Stimulated activated CD4-positive, alpha-beta T cell treated with anti-CD3 and anti-CD28 coated beads, TNF-alpha, amount 100 ng/mL, for 24 hours (primary cell): ENCODE results near the gene KIN.
"Not testable (repeated sequence)": the region's sequence is repeated elsewhere in the genome, so short reads cannot be mapped to it uniquely, and the experiment has no call there.

ENCODE experiments used
- DNase-seq, 3 experiments: peaks; one replicate each; pipeline ENCODE4 v3.0.0-alpha.2; 2020; ENCODE audit warnings: low read depth in 3 of 3

The KIN gene

DNA sequence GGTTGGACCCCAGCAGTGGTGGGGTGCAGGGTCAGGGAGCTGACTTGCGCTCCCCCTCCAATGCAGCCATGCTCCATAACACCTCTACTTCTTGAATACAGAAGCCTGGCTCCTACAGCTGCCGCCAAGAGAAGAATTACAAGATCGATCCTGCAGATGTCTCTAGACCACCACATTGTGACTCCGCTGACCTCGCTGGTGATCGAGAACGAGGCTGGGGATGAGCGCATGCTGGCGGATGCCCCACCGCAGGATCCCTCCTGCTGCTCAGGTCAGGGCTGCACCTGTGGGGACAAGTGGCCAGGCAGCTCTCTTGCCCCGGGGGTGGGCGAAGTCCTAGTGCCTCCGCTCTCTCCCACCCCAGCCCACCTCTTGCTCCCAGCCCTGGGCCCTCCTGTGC lies 53.0 kb downstream of the KIN start:
- DNase-seq: no peak

DNA sequence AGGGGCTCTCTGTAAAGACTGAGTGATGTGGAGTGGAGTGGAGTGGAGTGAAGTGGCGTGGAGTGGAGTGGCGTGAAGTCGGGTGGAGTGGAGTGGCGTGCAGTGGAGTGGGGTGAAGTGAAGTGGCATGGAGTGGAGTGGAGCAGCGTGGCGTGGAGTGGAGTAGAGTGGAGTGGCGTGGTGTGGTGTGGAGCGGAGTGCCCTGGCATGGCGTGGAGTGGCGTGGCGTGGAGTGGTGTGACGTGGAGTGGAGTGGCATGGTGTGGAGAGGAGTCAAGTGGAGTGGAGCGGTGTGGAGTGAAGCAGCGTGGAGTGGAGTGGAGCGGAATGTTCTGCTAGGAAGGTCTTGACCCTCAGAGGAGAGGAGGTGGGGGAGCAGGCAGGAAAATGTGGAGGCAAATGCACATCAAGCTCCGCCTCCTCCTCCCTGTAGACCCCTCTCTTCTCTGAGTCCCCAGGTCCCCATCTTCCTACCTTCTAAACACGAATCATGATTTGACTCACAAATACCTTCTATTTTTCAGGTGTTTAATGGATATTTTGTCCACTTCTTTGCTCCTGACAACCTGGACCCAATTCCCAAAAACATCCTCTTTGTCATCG lies 64.8 kb downstream of the KIN start:
- no peak for DNase-seq

DNA sequence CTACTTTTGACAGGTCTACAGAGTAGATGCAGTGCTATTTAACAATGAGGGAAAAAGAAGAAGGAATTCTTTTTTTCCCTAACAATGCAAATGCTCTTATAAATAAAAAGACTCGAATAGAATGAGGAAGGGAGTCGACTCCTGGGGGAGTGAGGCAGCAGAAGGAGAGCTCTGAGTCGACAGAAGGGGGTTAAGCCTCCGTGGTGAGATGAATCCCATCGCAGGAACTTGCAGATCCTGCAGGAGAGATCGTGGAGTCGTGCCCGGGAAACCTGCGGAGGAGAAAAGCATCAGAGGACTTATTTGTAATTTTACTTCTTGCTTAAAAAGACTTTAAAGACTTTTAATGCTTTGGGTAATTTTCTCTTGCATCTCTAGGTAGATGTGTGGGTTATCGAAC lies 67.3 kb downstream of the KIN start:
- no peak for DNase-seq

DNA sequence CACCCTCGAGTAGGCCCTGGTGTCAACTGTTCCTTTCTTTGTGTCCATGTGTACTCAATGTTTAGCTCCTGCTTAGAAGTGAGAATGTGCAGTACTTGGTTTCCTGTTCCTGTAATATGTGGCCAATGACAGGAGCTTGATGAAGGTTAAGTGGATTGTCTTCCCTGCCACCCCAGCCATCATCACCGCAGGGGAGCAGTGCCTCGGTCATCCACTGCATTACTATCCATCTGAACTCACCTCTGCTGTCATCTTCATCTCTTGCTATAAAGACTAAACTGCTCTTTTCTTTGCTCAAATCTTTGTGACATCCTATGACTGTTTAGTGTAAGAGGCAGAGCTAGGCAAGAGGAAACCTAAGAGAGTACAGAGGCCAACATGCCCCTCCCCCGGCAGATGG lies 69.1 kb downstream of the KIN start:
- DNase-seq: no peak

DNA sequence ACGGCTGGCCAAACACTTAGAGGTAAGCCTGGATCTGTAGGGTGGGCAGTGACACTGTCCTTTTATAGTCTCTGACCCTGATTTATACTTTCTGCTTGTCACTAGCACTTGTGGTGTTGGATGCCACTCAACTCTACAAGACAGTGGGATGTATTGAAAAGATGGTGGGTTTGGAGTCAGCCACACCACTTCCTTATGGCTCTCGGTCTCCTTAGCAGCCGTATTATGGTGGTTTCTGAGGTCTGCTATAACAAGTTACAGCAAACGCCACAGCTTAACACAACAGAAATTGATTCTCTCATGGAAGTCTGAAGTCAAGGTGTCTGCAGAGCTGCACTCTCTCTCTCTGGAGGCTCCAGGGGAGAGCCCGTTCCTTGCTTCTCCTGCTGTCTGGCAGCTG lies 70.0 kb downstream of the KIN start:
- no peak for DNase-seq

DNA sequence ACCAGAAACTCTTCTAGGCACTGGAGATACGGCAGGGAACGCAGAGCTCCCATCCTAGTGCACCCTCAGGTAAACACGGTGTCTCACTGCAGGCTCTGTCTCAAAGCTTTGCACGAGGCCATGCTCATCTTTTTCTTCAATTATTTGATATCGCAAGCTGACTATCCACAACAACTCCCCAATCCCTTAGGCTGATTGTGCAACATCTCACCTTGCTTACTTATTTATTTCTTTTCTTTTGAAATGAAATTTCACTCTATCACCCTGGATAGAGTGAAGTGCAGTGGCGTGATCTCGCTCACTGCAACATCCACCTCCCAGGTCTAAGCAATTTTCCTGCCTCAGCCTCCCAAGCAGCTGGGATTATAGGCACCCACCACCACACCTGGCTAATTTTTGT lies 72.3 kb downstream of the KIN start:
- DNase-seq: no peak

DNA sequence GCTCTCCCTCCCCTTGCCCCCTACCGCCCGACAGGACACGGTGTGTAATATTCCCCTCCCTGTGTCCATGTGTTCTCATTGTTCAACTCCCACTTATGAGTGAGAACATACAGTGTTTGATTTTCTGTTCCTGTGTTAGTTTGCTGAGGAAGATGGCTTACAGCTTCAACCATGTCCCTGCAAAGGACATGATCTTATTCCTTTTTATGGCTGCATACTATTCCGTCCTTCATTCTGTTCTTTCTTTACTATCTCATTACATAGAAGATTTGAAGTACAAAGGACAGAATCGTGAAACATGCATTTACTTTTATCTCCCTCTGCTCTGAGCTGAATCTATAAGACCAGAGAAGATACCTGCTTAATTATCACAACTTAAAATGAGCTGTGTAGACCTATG lies 76.7 kb downstream of the KIN start:
- DNase-seq: not testable (repeated sequence)

DNA sequence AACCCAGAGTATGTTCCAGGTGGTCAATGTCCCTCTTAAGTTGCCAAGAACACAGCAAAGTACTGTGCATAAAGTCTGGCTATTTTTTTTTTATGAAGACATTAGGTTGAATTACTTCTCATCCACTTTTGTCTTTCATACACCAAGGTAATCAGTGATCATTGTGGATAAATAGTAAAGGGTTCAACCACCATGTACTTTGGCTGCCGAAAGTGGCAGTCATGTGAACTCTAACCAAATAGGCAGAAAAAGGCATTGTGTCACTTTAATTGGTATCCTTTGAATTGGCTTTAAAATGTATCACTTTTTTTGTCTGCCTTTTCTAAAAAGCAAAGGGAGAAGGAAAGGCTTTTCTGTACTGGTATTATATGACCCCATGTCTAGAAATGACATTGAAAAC lies 77.3 kb downstream of the KIN start:
- DNase-seq: no peak

DNA sequence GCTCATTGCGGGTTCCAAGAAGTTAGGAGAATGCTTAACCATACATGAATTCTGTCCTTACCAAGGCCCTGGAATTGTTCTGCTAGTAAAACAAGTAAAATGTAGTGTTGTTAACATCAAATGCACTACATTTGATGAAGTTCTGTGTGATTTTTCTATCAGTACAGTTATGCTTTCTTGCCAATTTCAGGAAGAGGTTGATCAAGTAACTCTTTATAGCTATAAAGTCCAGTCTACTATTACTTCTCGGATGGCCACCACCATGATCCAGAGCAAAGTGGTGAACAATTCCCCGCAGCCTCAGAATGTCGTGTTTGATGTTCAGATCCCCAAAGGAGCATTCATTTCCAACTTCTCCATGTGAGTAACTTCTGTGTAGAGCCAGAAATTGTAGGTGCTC lies 79.0 kb downstream of the KIN start:
- no peak for DNase-seq

DNA sequence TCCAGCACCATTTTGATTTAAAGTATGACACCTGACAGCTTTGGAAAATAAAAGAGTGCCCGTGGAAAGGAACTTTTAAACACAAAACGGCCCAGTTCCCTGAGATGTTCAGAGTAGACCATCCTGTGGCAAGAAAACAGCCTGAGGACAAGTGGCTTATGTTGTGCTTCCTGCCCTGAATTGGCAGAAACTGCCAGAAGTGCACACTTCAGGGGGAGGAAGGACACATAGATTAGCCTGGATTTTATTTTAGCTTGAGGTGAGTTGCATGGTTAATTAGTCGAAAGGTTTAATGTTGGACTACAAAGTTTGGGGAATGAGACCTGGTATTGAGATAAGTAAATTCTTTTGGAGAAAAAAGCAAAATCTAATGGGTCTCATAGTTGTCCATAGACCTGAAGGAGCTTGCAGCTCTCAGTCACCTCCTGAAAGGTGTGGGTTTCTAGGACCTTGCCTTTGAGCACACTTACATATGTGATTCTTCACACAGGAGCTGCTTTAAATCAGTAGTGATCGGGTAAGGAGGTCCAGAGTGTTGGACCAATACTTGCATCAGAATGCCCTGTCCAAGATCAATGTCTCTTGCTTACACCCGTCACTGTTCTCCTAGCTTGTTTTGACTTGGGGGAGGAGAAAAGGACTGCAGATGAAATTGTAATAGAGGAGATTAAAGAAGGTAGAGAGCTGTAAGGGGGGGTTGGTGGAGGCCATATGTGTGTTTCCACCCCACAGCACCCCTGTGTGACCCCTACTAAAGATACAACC lies 79.8 kb downstream of the KIN start:
- no peak for DNase-seq

DNA sequence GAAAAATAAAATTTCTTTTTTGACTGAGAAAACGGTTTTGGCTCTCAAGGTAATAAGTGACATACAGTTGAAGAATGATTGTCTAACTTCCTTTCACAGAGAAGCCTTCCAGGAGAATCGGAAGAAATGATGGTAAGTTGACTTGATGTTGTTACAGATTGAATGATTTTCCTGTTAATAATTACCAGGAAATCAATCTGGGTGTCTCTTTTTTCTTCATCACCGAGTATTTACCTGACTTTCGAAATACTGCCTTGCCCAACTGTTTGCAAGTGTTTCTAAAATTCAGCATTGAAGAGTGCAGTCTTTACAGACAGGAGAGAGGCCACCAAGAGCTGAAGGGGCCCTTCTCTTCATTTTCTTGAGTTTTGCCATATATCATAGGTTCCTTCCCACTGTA lies 80.7 kb downstream of the KIN start:
- no peak for DNase-seq

DNA sequence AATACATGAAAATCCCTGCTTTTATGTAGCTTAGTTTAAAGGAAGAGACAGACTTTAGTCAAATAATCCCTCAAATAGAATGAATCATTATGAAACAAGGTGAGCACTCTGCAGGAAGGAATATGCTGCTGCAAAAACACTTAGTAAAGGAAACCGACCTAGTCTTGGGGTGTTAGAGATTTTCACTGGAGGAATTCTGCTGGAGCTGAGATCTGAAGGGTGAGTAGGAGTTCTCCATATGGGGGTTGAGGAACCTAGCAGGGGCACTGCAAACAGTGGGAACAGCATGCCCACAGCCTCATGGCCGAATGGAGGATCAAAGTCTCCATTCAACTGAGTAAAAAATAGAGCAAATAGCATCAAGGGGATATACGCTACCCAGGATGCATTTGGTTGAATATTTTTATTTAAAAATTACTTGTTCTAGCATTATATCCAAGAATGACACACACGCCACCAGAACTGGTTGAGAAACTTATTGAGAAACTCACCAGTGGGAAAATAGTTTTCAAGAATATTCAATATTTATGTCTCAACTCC lies 81.2 kb downstream of the KIN start:
- no peak for DNase-seq

DNA sequence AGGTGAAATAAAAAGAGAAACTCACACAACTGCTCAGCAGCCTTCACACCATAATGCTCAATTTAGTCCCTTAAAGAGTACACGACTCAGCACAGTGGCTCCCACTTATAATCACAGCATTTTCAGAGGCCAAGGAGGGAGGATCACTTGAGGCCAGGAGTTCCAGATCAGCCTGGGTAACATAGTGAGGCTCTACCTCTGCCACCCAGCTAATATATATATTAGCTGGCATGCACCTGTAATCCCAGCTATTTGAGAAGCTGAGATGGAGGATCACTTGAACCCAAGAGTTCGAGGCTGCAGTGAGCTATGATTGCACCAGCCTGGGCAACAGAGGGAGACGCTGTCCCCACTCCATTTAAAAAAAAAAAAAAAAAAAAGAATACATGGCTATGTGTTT lies 82.5 kb downstream of the KIN start:
- DNase-seq: no peak

DNA sequence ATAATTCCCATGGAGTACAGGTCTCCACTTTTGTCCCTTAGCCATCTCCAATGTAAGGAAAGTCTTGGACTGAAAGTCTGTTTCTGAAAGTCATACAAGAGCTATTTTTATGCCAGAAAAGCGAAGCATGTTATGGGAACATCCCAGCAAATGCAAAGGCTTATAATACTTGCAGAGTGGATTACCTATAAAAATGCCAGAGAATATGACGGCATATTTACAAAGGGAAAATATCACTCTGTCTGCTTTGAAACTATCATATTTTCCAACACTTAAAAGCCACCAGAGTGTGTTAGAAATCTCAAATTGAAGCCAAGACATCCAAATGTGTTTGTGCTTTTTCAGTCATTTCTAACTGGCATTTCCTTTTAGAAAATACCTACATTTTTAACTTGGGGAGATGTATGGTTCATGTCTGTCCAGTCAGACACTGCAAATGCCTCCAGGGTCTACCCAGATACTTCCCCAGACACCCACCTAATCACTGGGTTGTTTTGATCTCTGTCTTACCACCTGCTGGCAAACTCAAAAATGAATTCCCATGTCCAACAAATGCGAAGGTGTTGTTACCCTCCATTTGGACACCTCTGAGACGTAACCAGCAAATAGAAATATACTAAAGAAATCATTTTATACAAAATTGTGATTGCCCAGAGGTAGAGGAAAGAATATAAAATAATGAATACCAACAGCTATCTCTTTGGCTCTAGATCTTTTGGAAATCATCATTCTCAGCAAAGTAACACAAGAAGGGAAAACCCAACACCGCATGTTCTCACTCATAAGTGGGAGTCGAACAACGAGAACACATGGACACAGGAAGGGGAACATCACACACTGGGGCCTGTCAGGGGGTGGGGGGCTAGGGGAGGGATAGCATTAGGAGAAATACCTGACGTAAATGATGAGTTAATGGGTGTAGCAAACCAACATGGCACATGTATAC lies 83.4 kb downstream of the KIN start:
- no peak for DNase-seq

DNA sequence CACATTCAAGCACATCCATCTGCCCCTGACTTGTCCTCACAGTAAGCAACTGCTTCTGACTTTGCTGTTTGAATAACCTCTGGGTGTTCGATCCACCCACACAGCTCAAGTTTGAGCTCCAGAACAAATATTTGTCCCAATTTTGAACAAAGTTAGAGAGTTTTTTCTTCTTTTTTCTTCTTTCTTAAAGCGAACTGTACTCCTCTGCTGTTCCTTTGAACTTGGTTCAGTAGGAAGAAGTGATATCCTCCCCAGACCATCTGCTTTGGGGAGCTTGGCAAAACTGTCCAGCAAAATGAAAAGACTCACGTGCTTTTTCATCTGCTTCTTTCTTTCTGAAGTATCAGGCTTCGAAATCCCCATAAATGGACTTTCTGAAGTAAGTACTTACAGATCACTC lies 84.7 kb downstream of the KIN start, which contains the start of gene ITIH2:
TSS of gene ITIH2 (plus strand) at position 177 of the 400 bp plus-strand sequence. CDS start at position 296, 119 bp downstream.
- no peak for DNase-seq

DNA sequence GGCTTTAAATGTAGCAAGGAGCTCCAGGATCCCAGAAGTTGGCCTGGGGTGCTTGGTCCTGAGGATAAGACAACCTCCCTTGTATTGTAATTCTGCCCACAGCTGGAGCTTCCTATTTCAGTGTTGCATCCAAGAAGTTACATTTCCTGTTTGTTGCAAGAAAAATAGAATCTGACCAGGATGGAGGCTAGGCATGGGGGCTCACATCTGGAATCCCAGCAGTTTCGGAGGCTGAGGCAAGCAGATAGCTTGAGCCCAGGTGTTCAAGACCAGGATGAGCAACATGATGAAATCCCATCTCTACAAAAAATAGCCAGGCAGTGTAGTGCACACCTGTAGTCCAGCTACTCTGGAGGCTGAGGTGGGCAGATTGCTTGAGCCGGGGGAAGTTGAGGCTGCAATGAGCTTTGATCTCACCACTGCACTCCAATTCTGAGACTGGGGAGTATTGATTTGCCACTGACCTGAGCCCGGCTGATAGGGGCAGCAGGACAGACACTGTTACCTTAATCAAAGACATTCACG lies 85.4 kb downstream of the KIN start:
- DNase-seq: no peak

DNA sequence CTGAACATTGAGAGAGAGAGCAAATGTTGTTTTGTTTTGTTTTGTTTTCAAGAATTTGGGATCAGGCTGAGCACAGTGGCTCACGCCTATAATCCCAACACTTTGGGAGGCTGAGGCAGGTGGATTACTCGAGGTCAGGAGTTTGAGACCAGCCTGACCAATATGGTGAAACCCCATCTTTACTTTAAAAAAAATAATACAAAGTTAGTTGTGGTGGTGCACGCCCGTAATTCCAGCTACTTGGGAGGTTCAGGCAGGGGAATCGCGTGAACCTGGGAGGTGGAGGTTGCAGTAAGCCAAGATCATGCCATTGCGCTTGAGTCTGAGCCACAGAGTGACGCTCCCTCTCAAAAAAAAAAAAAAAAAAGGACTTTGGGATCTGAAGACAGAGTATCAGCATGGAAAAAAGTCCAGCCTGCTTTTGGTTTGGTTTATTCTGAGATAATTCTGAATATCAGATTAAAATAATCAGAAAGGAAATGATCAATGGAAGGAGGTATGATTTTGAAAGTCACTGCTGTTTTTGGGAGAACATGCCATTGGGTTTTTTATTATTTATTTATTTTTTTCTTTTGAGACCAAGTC lies 86.5 kb downstream of the KIN start:
- DNase-seq: no peak
